Mucosa of descending colon (tissue), 3 donors: ENCODE measurements around the gene KIRREL2. TPM values are rescaled to one million over a fixed set of nuclear protein-coding genes. Genes with fewer than 3 reads are reported as not detected.

Source experiments
- ATAC-seq: fragments of 200-7000 bp; cut with Tn5 transposase; one replicate; pipeline ENCODE4 v1.9.1; 2020; ENCODE audit warnings: mild to moderate bottlenecking, moderate library complexity
- DNase-seq, 3 donors: peaks; one replicate each; pipeline ENCODE4 v3.0.0-alpha.2; 2020
- H3K36me3 ChIP-seq: fragments of 200-600 bp; one replicate; pipeline ENCODE4 v1.8.0; 2021; ENCODE audit warnings: low read depth, mild to moderate bottlenecking
- H3K4me1 ChIP-seq: fragments of 200-600 bp; one replicate; pipeline ENCODE4 v1.8.0; 2021; ENCODE audit warnings: low read depth, mild to moderate bottlenecking
- H3K4me3 ChIP-seq: fragments of 200-600 bp; one replicate; pipeline ENCODE4 v1.8.0; 2021; ENCODE audit warnings: mild to moderate bottlenecking
- H3K9me3 ChIP-seq: fragments of 200-600 bp; one replicate; pipeline ENCODE4 v1.8.0; 2021; ENCODE audit warnings: mild to moderate bottlenecking
- CTCF ChIP-seq: fragments of 200-600 bp; IDR thresholded peaks from one replicate; pipeline ENCODE4 v1.8.0; 2022; ENCODE audit warnings: antibody characterized with exemption, mild to moderate bottlenecking
- intact Hi-C, 2 donors: fragments of 100-400 bp; cut with DNase I in 1 of 2; cut with micrococcal nuclease in 1 of 2; formaldehyde crosslinking; loops; one replicate each; pipeline versions ENCODE4 v1.11.0 to v1.11.1; 2022; cut with DNase I, micrococcal nuclease
- total RNA-seq, 3 donors: library from RNA; stranded (reverse); fragmentation: NEBNext Ultra II Directional in 2 of 3; extraction: Animal tissue kit (Norgen Biotek cat#: 25700) in 2 of 3; gene quantifications; one replicate each; pipeline versions ENCODE4 v1.2.1 to v1.2.4, GENCODE V29; 2021 to 2023
- donor health status: DM: no; HTN: no; CAD: no; lungs with moderate emphysema.
- donor health status: DM: no; HTN: no; CAD: no.
- donor health status: DM: no; HTN: yes; CAD: no.

The KIRREL2 gene
- total RNA-seq, 3 donors from 2014 or later, result 0.09 TPM; not detected in 2

GRCh38 chr19:35895911-35896642 lies 39.4 kb downstream of the KIRREL2 start:
- no peak overlapping the region for H3K4me3 ChIP-seq
- no peaks in the 10 kb centered on the region for H3K36me3 ChIP-seq
- no peak for ATAC-seq
- no peak for DNase-seq
- H3K9me3 ChIP-seq, result no peaks in the 10 kb centered on the region
- intact Hi-C loops, result loop anchor here in 1 of 2 donors (5.0 kb wide), 1 partner anchor 36 kb away; no protein-coding TSS in a partner anchor
- no peak for TF ChIP-seq CTCF
- H3K4me1 ChIP-seq, result peaks cover 9% of the 10 kb centered on the region

- intact Hi-C loops, result loop anchor here in 1 of 2 donors (5.0 kb wide), 1 partner anchor 36 kb away; no protein-coding TSS in a partner anchor
- peaks cover 9% of the 10 kb centered on the region for H3K4me1 ChIP-seq
- H3K36me3 ChIP-seq, result no peaks in the 10 kb centered on the region
- no peak overlapping the region for H3K4me3 ChIP-seq
- no peak for TF ChIP-seq CTCF
- ATAC-seq, result no peak
- no peak for DNase-seq
- no peaks in the 10 kb centered on the region for H3K9me3 ChIP-seq
Measured at GRCh38 chr19:35896643-35897040, 39.9 kb downstream of the KIRREL2 start.

- Histone ChIP-seq H3K4me1 (peaks cover 9% of the 10 kb centered on the region), H3K9me3 (no peaks in the 10 kb centered on the region), H3K36me3 (no peaks in the 10 kb centered on the region), H3K4me3 (no peak overlapping the region)
- intact Hi-C loops, result loop anchor here in 1 of 2 donors (5.0 kb wide), 1 partner anchor 34 kb away; no protein-coding TSS in a partner anchor
- ATAC-seq, result no peak
- TF ChIP-seq CTCF, result no peak
- no peak for DNase-seq
Measured at GRCh38 chr19:35897706-35898451, 41.2 kb downstream of the KIRREL2 start.

GRCh38 chr19:35898499-35898809 lies 41.7 kb downstream of the KIRREL2 start:
- Histone ChIP-seq H3K9me3 (no peaks in the 10 kb centered on the region), H3K4me1 (peaks cover 9% of the 10 kb centered on the region), H3K36me3 (no peaks in the 10 kb centered on the region), H3K4me3 (peak overlapping the region; percentile 44)
- no peak for DNase-seq
- intact Hi-C loops, result loop anchor here in 1 of 2 donors (5.0 kb wide), 1 partner anchor 34 kb away; no protein-coding TSS in a partner anchor
- no peak for TF ChIP-seq CTCF
- peak; percentile 5 for ATAC-seq

DNA sequence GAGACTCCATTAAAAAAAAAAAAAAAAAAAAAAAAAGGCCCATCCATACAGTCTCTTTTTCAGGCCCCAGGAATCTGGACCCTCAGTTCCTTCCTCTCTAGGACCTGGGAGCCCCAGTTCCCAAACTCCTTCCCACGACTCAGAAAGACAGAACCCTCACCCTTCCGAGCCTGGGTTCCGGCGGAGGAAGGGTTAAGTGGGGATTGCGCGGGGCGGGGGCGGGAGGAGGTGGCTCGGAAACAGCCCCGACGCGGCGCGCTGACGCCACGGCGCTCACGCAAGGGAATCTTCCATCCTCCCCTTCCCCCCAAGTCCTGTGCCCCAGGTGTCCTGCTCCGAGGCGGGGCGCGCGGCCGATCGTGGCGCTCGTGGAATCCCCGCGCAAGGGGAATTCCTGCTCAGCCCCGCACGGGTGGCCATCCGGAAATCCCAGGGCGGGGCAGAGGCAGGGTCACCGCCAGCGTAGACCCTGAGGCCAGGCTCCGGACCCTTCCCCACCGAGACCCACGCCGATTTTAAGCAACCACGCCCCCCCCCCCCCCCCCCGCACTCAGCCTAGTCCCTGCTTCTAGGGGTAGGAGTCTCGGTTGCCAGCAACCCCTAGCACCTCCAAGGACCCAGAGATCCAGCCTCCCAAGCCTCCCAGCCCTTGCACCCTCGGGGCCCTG lies 43.0 kb downstream of the KIRREL2 start:
- Histone ChIP-seq H3K4me1 (peaks cover 9% of the 10 kb centered on the region), H3K4me3 (peak overlapping the region; percentile 44), H3K36me3 (no peaks in the 10 kb centered on the region), H3K9me3 (no peaks in the 10 kb centered on the region)
- intact Hi-C loops, result loop anchor here in 1 of 2 donors (5.0 kb wide), 1 partner anchor 33 kb away; no protein-coding TSS in a partner anchor
- no peak for TF ChIP-seq CTCF
- DNase-seq, result peak; percentile 88 to 93 (median 91)
- ATAC-seq, result peak; percentile 89
